ENCODE results near the gene COL4A5.

COL4A5 gene

GRCh38 chrX:108740299-108740774 is 300.7 kb downstream of the COL4A5 start:
- no peak for DNase-seq (ENCODE audit: low read depth in 1 of 2, low spot score in 1 of 2)
